ENCODE data around the gene FNDC3B. TPM values are rescaled to one million over a fixed set of nuclear protein-coding genes. Genes with fewer than 3 reads are reported as not detected.

FNDC3B gene
- total and polyA plus RNA-seq, 2 donors (not counting 3 experiments of a cell fraction or from before 2014, with no cell fraction given) = 91.6 to 295 TPM

DNA sequence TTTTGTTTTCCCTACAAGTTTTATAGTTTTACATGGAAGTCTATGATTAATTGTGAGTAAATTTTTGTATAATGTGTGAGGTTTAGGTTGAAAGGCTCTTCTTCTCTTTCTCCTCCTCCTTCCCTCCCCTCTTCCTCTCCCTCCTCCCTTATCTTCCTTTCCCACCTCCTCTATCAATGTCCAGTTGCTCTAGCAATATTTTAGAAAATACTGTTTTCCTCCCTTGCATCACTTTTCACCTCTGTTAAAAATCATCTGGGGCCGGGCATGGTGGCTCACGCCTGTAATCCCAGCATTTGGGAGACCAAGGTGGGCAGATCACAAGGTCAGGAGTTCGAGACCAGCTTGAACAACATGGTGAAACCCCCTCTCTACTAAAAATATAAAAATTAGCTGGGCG is 119.4 kb downstream of the FNDC3B start:
- FAIRE-seq = no peak
- no peaks in the 10 kb centered on the region for H3K27me3 ChIP-seq (ENCODE audit: control insufficient read depth in 2 of 2, insufficient read depth in 2 of 2, low read length in 2 of 2)
- no peak overlapping the region for H3K4me3 ChIP-seq (replicated peaks in 1 of 3; ENCODE audit: insufficient read depth in 1 of 3, low read depth in 1 of 3, low read length in 3 of 3)
- no peak overlapping the region for H2AFZ ChIP-seq (ENCODE audit: low read depth, low read length)
- dilution Hi-C loops (cut with MboI; ENCODE audit: extremely low pct_ligation_motif_present, low sequenced_read_pairs) = no loop called here
- H3K9me3 ChIP-seq (replicated peaks; ENCODE audit: control insufficient read depth, insufficient read depth, low read length) = no peaks in the 10 kb centered on the region
- ChIA-PET CTCF (no interaction called here), POLR2A (no interaction called here)
- TF ChIP-seq, protein P1, sequence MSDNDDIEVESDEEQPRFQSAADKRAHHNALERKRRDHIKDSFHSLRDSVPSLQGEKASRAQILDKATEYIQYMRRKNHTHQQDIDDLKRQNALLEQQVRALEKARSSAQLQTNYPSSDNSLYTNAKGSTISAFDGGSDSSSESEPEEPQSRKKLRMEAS (IDR thresholded peaks at IDR 0.05; ENCODE audit: insufficient read depth, insufficient read length) = no peak
- TF ChIP-seq FOS (IDR thresholded peaks at IDR 0.05; ENCODE audit: borderline replicate concordance, insufficient read depth, low read length) (no peak), EZH2 (IDR thresholded peaks at IDR 0.05; ENCODE audit: borderline replicate concordance, low read depth, low read length, severe bottlenecking) (no peak), GATA2 (IDR thresholded peaks at IDR 0.05; ENCODE audit: insufficient read depth, insufficient read length, low read depth, low read length) (no peak), POLR2AphosphoS5 (IDR thresholded peaks at IDR 0.05; ENCODE audit: insufficient read depth, low read depth, low read length) (no peak)
- TF ChIP-seq, protein P2, sequence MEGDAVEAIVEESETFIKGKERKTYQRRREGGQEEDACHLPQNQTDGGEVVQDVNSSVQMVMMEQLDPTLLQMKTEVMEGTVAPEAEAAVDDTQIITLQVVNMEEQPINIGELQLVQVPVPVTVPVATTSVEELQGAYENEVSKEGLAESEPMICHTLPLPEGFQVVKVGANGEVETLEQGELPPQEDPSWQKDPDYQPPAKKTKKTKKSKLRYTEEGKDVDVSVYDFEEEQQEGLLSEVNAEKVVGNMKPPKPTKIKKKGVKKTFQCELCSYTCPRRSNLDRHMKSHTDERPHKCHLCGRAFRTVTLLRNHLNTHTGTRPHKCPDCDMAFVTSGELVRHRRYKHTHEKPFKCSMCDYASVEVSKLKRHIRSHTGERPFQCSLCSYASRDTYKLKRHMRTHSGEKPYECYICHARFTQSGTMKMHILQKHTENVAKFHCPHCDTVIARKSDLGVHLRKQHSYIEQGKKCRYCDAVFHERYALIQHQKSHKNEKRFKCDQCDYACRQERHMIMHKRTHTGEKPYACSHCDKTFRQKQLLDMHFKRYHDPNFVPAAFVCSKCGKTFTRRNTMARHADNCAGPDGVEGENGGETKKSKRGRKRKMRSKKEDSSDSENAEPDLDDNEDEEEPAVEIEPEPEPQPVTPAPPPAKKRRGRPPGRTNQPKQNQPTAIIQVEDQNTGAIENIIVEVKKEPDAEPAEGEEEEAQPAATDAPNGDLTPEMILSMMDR (IDR thresholded peaks at IDR 0.05; ENCODE audit: extremely low read depth in 1 of 2, insufficient read depth in 1 of 2, low read depth in 1 of 2, low read length in 2 of 2) = no peak
- peaks cover 97% of the 10 kb centered on the region for H3K79me2 ChIP-seq (ENCODE audit: control insufficient read depth, insufficient read depth, low read length)
- DNase-seq (ENCODE audit: low read depth, low spot score) = no peak
- H3K4me2 ChIP-seq (ENCODE audit: insufficient read depth, low read length) = no peak overlapping the region
- intact Hi-C loops (cut with micrococcal nuclease) = no loop called here
- no peak overlapping the region for H3K9ac ChIP-seq (replicated peaks; ENCODE audit: extremely low read depth, insufficient read depth, low read length)
- H3K27ac ChIP-seq (ENCODE audit: insufficient read depth, low read depth, low read length) = no peak overlapping the region
- peaks cover 5% of the 10 kb centered on the region in 2 experiments for H3K36me3 ChIP-seq (ENCODE audit: control insufficient read depth in 2 of 2, extremely low read depth in 1 of 2, insufficient read depth in 2 of 2, low read length in 2 of 2)
- H3K9me1 ChIP-seq (replicated peaks; ENCODE audit: control insufficient read depth, extremely low read depth, insufficient read depth, low read length) = no peaks in the 10 kb centered on the region
- H3K4me1 ChIP-seq (ENCODE audit: control insufficient read depth, extremely low read depth, insufficient read depth, low read length) = peaks cover 34% of the 10 kb centered on the region
- BruUV-seq (replicated peaks) = no TSS peak
- no peaks in the 10 kb centered on the region for H4K20me1 ChIP-seq (replicated peaks; ENCODE audit: control insufficient read depth, extremely low read depth, insufficient read depth, low read length)
